ENCODE data around the gene GRID1.
A peak's percentile ranks its signal among the peaks of the same experiment; 100 is the strongest.
"Not testable (repeated sequence)": the region's sequence is repeated elsewhere in the genome, so short reads cannot be mapped to it uniquely, and the experiment has no call there.

Gene GRID1

GRCh38 chr10:85961479-85962067 is 405.0 kb downstream of the GRID1 start:
- DNase-seq: no peak

GRCh38 chr10:85961073-85961472 is 405.5 kb downstream of the GRID1 start:
- DNase-seq: peak in 7 of 58 donors; percentile 2 to 23 (median 10)

- DNase-seq: no peak
Observed at GRCh38 chr10:85959239-85959638, 407.4 kb downstream of the GRID1 start.

GRCh38 chr10:85950921-85951320 is 415.7 kb downstream of the GRID1 start:
- no peak for DNase-seq

GRCh38 chr10:85946713-85947326 is 419.8 kb downstream of the GRID1 start:
- no peak for DNase-seq

GRCh38 chr10:85936161-85936560 is 430.4 kb downstream of the GRID1 start:
- DNase-seq: peak in 6 of 58 donors; percentile 1 to 54 (median 12)

- no peak for DNase-seq
Observed at GRCh38 chr10:85934586-85934985, 432.0 kb downstream of the GRID1 start.

- not testable (repeated sequence) for DNase-seq
Observed at GRCh38 chr10:85929993-85930392, 436.6 kb downstream of the GRID1 start.

GRCh38 chr10:85927952-85928665 is 438.5 kb downstream of the GRID1 start:
- peak in 14 of 58 donors; percentile 9 to 49 (median 20) for DNase-seq

GRCh38 chr10:85926986-85927385 is 439.6 kb downstream of the GRID1 start:
- DNase-seq: no peak

GRCh38 chr10:85926136-85926535 is 440.5 kb downstream of the GRID1 start:
- DNase-seq: no peak

GRCh38 chr10:85925201-85925750 is 441.3 kb downstream of the GRID1 start:
- no peak for DNase-seq

- DNase-seq: no peak
Observed at GRCh38 chr10:85924382-85925102, 442.1 kb downstream of the GRID1 start.

GRCh38 chr10:85922356-85923129 is 444.1 kb downstream of the GRID1 start:
- DNase-seq: no peak

GRCh38 chr10:85921789-85922188 is 444.8 kb downstream of the GRID1 start:
- DNase-seq: no peak

GRCh38 chr10:85920311-85920710 is 446.3 kb downstream of the GRID1 start:
- no peak for DNase-seq

GRCh38 chr10:85919491-85920021 is 447.0 kb downstream of the GRID1 start:
- peak in 2 of 58 donors; percentile 12 to 18 for DNase-seq

GRCh38 chr10:85918371-85918770 is 448.2 kb downstream of the GRID1 start:
- DNase-seq: no peak

- DNase-seq: no peak
Observed at GRCh38 chr10:85917601-85918000, 449.0 kb downstream of the GRID1 start.

GRCh38 chr10:85916994-85917573 is 449.5 kb downstream of the GRID1 start:
- peak in 1 of 58 donors; percentile 57 for DNase-seq
